WTC11 (cell line): ENCODE measurements around the gene TRIM2. TPM values are rescaled to one million over a fixed set of nuclear protein-coding genes. Genes with fewer than 3 reads are reported as not detected.

ENCODE experiments used
- ATAC-seq: fragments of 200-7000 bp; cut with Tn5 transposase; 2 replicates; pipeline ENCODE4 v1.10.0; 2021; ENCODE audit warnings: mild to moderate bottlenecking, moderate library complexity
- CTCF ChIA-PET: fragments of 300-600 bp; sonication (Branson Sonifier 250); formaldehyde crosslinking; loops from one replicate; lab custom pipeline; 2021; ENCODE audit warnings: antibody characterized with exemption; lab: Charles Lee
- POLR2A ChIA-PET: fragments of 350-600 bp; sonication (Branson Sonifier 250); formaldehyde crosslinking; loops from one replicate; lab custom pipeline; 2021; ENCODE audit warnings: antibody characterized with exemption; lab: Charles Lee
- DNase-seq: peaks from one replicate; pipeline ENCODE4 v3.0.0; 2021; ENCODE audit warnings: low spot score
- H3K27ac Mint-ChIP-seq: 2 replicates; pipeline ENCODE4 v1.8.0; 2021; ENCODE audit warnings: mixed read lengths
- H3K27me3 Mint-ChIP-seq: 2 replicates; pipeline ENCODE4 v1.8.0; 2021; ENCODE audit warnings: low read depth, mild to moderate bottlenecking, moderate library complexity, mixed read lengths
- H3K36me3 Mint-ChIP-seq: 2 replicates; pipeline ENCODE4 v1.8.0; 2021; ENCODE audit warnings: mixed read lengths
- H3K4me1 Mint-ChIP-seq: 2 replicates; pipeline ENCODE4 v1.8.0; 2022; ENCODE audit warnings: mixed read lengths
- H3K4me3 Mint-ChIP-seq: 2 replicates; pipeline ENCODE4 v1.8.0; 2021; ENCODE audit warnings: mild to moderate bottlenecking, moderate library complexity, mixed read lengths
- H3K9me3 Mint-ChIP-seq: 2 replicates; pipeline ENCODE4 v1.8.0; 2021; ENCODE audit warnings: mixed read lengths
- FOXJ3 ChIP-seq: sonication (generic); formaldehyde crosslinking; IDR thresholded peaks from 2 replicates; pipeline ENCODE4 v1.9.0; 2021; ENCODE audit warnings: missing genetic modification reagents, mild to moderate bottlenecking, borderline replicate concordance
- HMGXB4 ChIP-seq: sonication (generic); formaldehyde crosslinking; IDR thresholded peaks from 2 replicates; pipeline ENCODE4 v1.8.1; 2023; ENCODE audit warnings: mild to moderate bottlenecking, moderate library complexity, missing genetic modification reagents
- MYBL2 ChIP-seq: sonication (generic); formaldehyde crosslinking; IDR thresholded peaks from 2 replicates; pipeline ENCODE4 v1.8.1; 2023; ENCODE audit warnings: mild to moderate bottlenecking, moderate library complexity, missing genetic modification reagents
- OVOL2 ChIP-seq: fragments of 250-450 bp; sonication (Bioruptor Pico); IDR thresholded peaks from 2 replicates; pipeline ENCODE4 v1.9.0; 2021; ENCODE audit warnings: mild to moderate bottlenecking, borderline replicate concordance
- PRDM15 ChIP-seq: sonication (generic); formaldehyde crosslinking; IDR thresholded peaks from 2 replicates; pipeline ENCODE4 v1.8.0; 2022; ENCODE audit warnings: missing genetic modification reagents
- PRRX2 ChIP-seq: fragments of 250-450 bp; sonication (Bioruptor Pico); IDR thresholded peaks from 2 replicates; pipeline ENCODE4 v1.8.0; 2021; ENCODE audit warnings: mild to moderate bottlenecking
- total RNA-seq: library from RNA; stranded (reverse); gene quantifications from 3 replicates; pipeline ENCODE4 v1.2.3, GENCODE V29; 2021

The TRIM2 gene
- total RNA-seq, 1 experiment from 2014 or later: 54.5 TPM

GRCh38 chr4:153387981-153388380, 183.7 kb downstream of the TRIM2 start:
- DNase-seq: no peak
- POLR2A ChIA-PET: no interaction called here
- peaks cover 8% of the 10 kb centered on the region for H3K4me1 Mint-ChIP-seq
- CTCF ChIA-PET: no interaction called here
- TF ChIP-seq HMGXB4 (CRISPR knock-in tag): no peak
- no peak for TF ChIP-seq PRDM15 (CRISPR knock-in tag)
- TF ChIP-seq MYBL2 (CRISPR knock-in tag): no peak
- no peak for TF ChIP-seq PRRX2
- no peak for TF ChIP-seq OVOL2
- no peak for TF ChIP-seq FOXJ3 (CRISPR knock-in tag)
- H3K27ac Mint-ChIP-seq: no peak overlapping the region
- H3K9me3 Mint-ChIP-seq: peaks cover 3% of the 10 kb centered on the region
- no peak overlapping the region for H3K4me3 Mint-ChIP-seq
- peaks cover 18% of the 10 kb centered on the region for H3K36me3 Mint-ChIP-seq
- no peaks in the 10 kb centered on the region for H3K27me3 Mint-ChIP-seq
- ATAC-seq: no peak

Other genes starting within 250 kb of the TRIM2 start
- gene MND1, start 140.2 kb downstream of the TRIM2 start, total RNA-seq: 35.9 to 36.7 TPM (median 36.0 TPM) in 3 replicates